CD14-positive monocyte (primary cell): ENCODE results near the gene SCAP. TPM values are rescaled to one million over a fixed set of nuclear protein-coding genes. Genes with fewer than 3 reads are reported as not detected.

Experiments used
- DNase-seq, 3 donors: peaks; one replicate each; pipeline ENCODE4 v3.0.0-alpha.2; 2011 to 2022
- H2AFZ ChIP-seq: 2 replicates; pipeline ENCODE4 v1.6.0; 2012; ENCODE audit warnings: mild to moderate bottlenecking, low read depth, low read length, inconsistent platforms; ENCODE audit not compliant: insufficient read depth, poor library complexity, severe bottlenecking
- H3K27ac ChIP-seq, 2 donors: 1 replicate in 1 of 2; 2 replicates in 1 of 2; pipeline ENCODE4 v1.5.1; 2012 to 2013; ENCODE audit warnings: low read length in 2 of 2, control low read depth in 1 of 2, inconsistent platforms in 1 of 2, low read depth in 1 of 2, mild to moderate bottlenecking in 1 of 2
- H3K27me3 ChIP-seq, 2 donors: one replicate each; pipeline versions ENCODE4 v1.6.0 to v1.6.1; 2011 to 2013; ENCODE audit warnings: low read length in 2 of 2; ENCODE audit not compliant: control insufficient read depth in 2 of 2, insufficient read depth in 2 of 2
- H3K36me3 ChIP-seq, 2 donors: replicated peaks in 1 of 2; 1 replicate in 1 of 2; 2 replicates in 1 of 2; pipeline versions ENCODE4 v1.5.1 to v1.6.1; 2012 to 2013; ENCODE audit warnings: low read length in 2 of 2, control low read depth in 1 of 2, inconsistent platforms in 1 of 2, mild to moderate bottlenecking in 1 of 2; ENCODE audit not compliant: insufficient read depth in 2 of 2, control insufficient read depth in 1 of 2
- H3K4me1 ChIP-seq, 2 donors: 1 replicate in 1 of 2; 2 replicates in 1 of 2; pipeline versions ENCODE4 v1.5.1 to v1.6.1; 2012 to 2013; ENCODE audit warnings: low read length in 2 of 2, control low read depth in 1 of 2, inconsistent platforms in 1 of 2, mild to moderate bottlenecking in 1 of 2, moderate library complexity in 1 of 2; ENCODE audit not compliant: insufficient read depth in 2 of 2, control insufficient read depth in 1 of 2
- H3K4me2 ChIP-seq: replicated peaks from 2 replicates; pipeline ENCODE3; 2012; ENCODE audit warnings: low read length, moderate library complexity, mild to moderate bottlenecking; ENCODE audit not compliant: poor library complexity, severe bottlenecking; ENCODE audit errors: extremely low read depth
- H3K4me3 ChIP-seq, 3 experiments: fragments of 200-600 bp in 1 of 3; sonication (generic) in 1 of 3; replicated peaks in 1 of 3; 1 replicate in 2 of 3; 2 replicates in 1 of 3; pipeline ENCODE4 v1.5.1; 2011 to 2013; ENCODE audit warnings: low read length in 3 of 3, mild to moderate bottlenecking in 3 of 3, control low read depth in 2 of 3, low read depth in 2 of 3, inconsistent platforms in 1 of 3, moderate library complexity in 1 of 3
- H3K79me2 ChIP-seq: 2 replicates; pipeline ENCODE4 v1.6.0; 2012; ENCODE audit warnings: mild to moderate bottlenecking, control low read depth, inconsistent platforms, low read length, moderate library complexity; ENCODE audit not compliant: insufficient read depth
- H3K9ac ChIP-seq: 2 replicates; pipeline ENCODE4 v1.6.0; 2017; ENCODE audit warnings: low read length, mild to moderate bottlenecking; ENCODE audit not compliant: insufficient read depth, poor library complexity, severe bottlenecking
- H3K9me3 ChIP-seq, 2 donors: replicated peaks in 1 of 2; 1 replicate in 1 of 2; 2 replicates in 1 of 2; pipeline versions ENCODE4 v1.5.1 to v1.6.1; 2012 to 2013; ENCODE audit warnings: low read length in 2 of 2, control low read depth in 1 of 2; ENCODE audit not compliant: control insufficient read depth in 1 of 2, insufficient read depth in 1 of 2
- H4K20me1 ChIP-seq: 2 replicates; pipeline ENCODE4 v1.6.0; 2012; ENCODE audit warnings: mild to moderate bottlenecking, low read length, control low read depth, moderate library complexity; ENCODE audit not compliant: insufficient read depth
- H3K27ac Mint-ChIP-seq, 7 donors: one replicate each; pipeline ENCODE4 v1.8.0; 2020; ENCODE audit warnings: mild to moderate bottlenecking in 7 of 7, mixed read lengths in 7 of 7, moderate library complexity in 6 of 7, inconsistent platforms in 2 of 7
- H3K27me3 Mint-ChIP-seq, 3 donors: one replicate each; pipeline ENCODE4 v1.8.0; 2021 to 2022; ENCODE audit warnings: low read depth in 3 of 3, mild to moderate bottlenecking in 3 of 3, mixed read lengths in 3 of 3, moderate library complexity in 3 of 3, inconsistent platforms in 1 of 3
- H3K36me3 Mint-ChIP-seq, 2 donors: one replicate each; pipeline ENCODE4 v1.8.0; 2020; ENCODE audit warnings: mixed read lengths in 2 of 2, inconsistent platforms in 1 of 2, mild to moderate bottlenecking in 1 of 2
- H3K4me1 Mint-ChIP-seq: one replicate; pipeline ENCODE4 v1.8.0; 2020; ENCODE audit warnings: mild to moderate bottlenecking, mixed read lengths
- H3K4me3 Mint-ChIP-seq, 2 donors: one replicate each; pipeline ENCODE4 v1.8.0; 2020; ENCODE audit warnings: mild to moderate bottlenecking in 2 of 2, mixed read lengths in 2 of 2, moderate library complexity in 1 of 2
- H3K9me3 Mint-ChIP-seq, 7 donors: one replicate each; pipeline ENCODE4 v1.8.0; 2020 to 2022; ENCODE audit warnings: mixed read lengths in 7 of 7, mild to moderate bottlenecking in 6 of 7, moderate library complexity in 6 of 7, inconsistent platforms in 2 of 7
- CTCF ChIP-seq: fragments of 200-600 bp; IDR thresholded peaks from one replicate; pipeline ENCODE4 v1.8.0; 2022; ENCODE audit warnings: antibody characterized with exemption, mild to moderate bottlenecking
- WGBS: methylation state at CpG from one replicate; pipeline ENCODE4 v1.1.5; 2013; ENCODE audit warnings: missing lambda C conversion rate; ENCODE audit not compliant: insufficient coverage; 5-methylcytosine and 5-hydroxymethylcytosine counted together
- intact Hi-C, 2 donors: fragments of 100-400 bp; cut with micrococcal nuclease; formaldehyde crosslinking; loops; one replicate each; pipeline versions ENCODE4 v1.15.0 to v1.15.1; 2023
- polyA plus RNA-seq, 3 donors: library from polyadenylated mRNA; depleted of rRNA in 1 of 3; unstranded in 2 of 3; stranded (reverse) in 1 of 3; fragments of 300-500 nt in 2 of 3; fragments of >200 nt in 1 of 3; fragmentation: Illumina TruSeq in 2 of 3; gene quantifications; 1 replicate in 2 of 3; 2 replicates in 1 of 3; pipeline ENCODE4 v1.2.3, GENCODE V29; 2012 to 2021

Gene SCAP
- polyA plus RNA-seq, 3 donors, result 26.3 to 27.8 (median 27.7) TPM

DNA sequence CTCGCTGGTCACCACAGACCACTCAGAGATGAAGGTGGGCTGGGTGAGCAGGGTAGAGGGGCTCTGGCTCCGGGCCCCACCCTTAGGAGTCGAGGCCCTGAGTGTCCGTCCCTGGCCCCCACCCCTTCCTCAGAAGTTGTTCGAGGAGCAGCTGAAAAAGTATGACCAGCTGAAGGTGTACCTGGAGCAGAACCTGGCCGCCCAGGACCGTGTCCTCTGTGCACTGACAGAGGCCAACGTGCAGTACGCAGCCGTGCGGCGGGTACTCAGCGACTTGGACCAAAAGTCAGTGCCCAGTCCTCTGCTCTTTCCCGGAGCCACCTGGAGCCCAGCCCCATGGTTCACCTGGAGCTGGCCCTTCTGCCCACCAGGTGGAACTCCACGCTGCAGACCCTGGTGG, 66.5 kb downstream of the SCAP start:
- no peak for DNase-seq
- 96% methylated on average over 11 of the region's 15 CpGs for WGBS
- no peaks in the 10 kb centered on the region for H3K27me3 ChIP-seq
- no peak for TF ChIP-seq CTCF
- Mint-ChIP-seq H3K4me3 (no peak overlapping the region), H3K36me3 (peaks cover 58 to 88% of the 10 kb centered on the region in 2 donors), H3K27ac (no peak overlapping the region), H3K9me3 (peaks cover 0 to 3% (median 0%) of the 10 kb centered on the region in 7 donors), H3K27me3 (peaks cover 0 to 1% (median 0%) of the 10 kb centered on the region in 3 donors), H3K4me1 (peaks cover 12% of the 10 kb centered on the region)
- no peak overlapping the region for H3K4me3 ChIP-seq
- H3K9ac ChIP-seq, result no peak overlapping the region
- peaks cover 9 to 12% of the 10 kb centered on the region in 2 donors for H3K4me1 ChIP-seq
- peaks cover 88 to 96% of the 10 kb centered on the region in 2 donors for H3K36me3 ChIP-seq
- no peak overlapping the region for H3K27ac ChIP-seq
- H4K20me1 ChIP-seq, result peaks cover 52% of the 10 kb centered on the region
- no peak overlapping the region for H2AFZ ChIP-seq
- no peaks in the 10 kb centered on the region for H3K79me2 ChIP-seq
- no peak overlapping the region for H3K4me2 ChIP-seq
- intact Hi-C loops, result no loop called here
- no peaks in the 10 kb centered on the region for H3K9me3 ChIP-seq

DNA sequence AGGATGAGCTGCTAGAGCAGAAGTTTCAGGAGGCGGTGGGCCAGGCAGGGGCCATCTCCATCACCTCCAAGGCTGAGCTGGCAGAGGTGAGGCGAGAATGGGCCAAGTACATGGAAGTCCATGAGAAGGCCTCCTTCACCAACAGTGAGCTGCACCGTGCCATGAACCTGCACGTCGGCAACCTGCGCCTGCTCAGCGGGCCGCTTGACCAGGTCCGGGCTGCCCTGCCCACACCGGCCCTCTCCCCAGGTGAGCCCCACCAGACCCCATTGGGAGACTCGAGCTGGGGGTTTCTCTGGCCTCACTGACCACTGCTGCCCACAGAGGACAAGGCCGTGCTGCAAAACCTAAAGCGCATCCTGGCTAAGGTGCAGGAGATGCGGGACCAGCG, 66.9 kb downstream of the SCAP start:
- Mint-ChIP-seq H3K4me3 (no peak overlapping the region), H3K4me1 (peaks cover 12% of the 10 kb centered on the region), H3K36me3 (peaks cover 55 to 85% of the 10 kb centered on the region in 2 donors), H3K27me3 (peaks cover 0 to 1% (median 0%) of the 10 kb centered on the region in 3 donors), H3K27ac (no peak overlapping the region), H3K9me3 (peaks cover 0 to 3% (median 0%) of the 10 kb centered on the region in 7 donors)
- DNase-seq, result no peak
- Histone ChIP-seq H3K9me3 (no peaks in the 10 kb centered on the region), H3K4me3 (no peak overlapping the region), H3K36me3 (peaks cover 84 to 93% of the 10 kb centered on the region in 2 donors), H3K4me1 (peaks cover 9 to 12% of the 10 kb centered on the region in 2 donors), H4K20me1 (peaks cover 55% of the 10 kb centered on the region), H3K27ac (no peak overlapping the region), H3K4me2 (no peak overlapping the region), H3K9ac (no peak overlapping the region), H3K79me2 (no peaks in the 10 kb centered on the region), H3K27me3 (no peaks in the 10 kb centered on the region), H2AFZ (no peak overlapping the region)
- WGBS, result 98% methylated on average over 13 of the region's 15 CpGs
- intact Hi-C loops, result no loop called here
- no peak for TF ChIP-seq CTCF
